HCT116 (cell line): ENCODE results near the gene PDE6B. TPM values are rescaled to one million over a fixed set of nuclear protein-coding genes. Genes with fewer than 3 reads are reported as not detected.
A peak's percentile ranks its signal among the peaks of the same experiment; 100 is the strongest.

Source experiments
- ATAC-seq: fragments of 200-7000 bp; cut with Tn5 transposase; 2 replicates; pipeline ENCODE4 v1.9.1; 2020; ENCODE audit warnings: mild to moderate bottlenecking, moderate library complexity
- BruUV-seq: library from RNA; stranded (reverse); fragments of 400-500 nt; replicated peaks from 2 replicates; lab custom pipeline; 2021; lab: Mats Ljungman, UMichigan
- CTCF ChIA-PET: fragments of 300-600 bp; sonication (Branson Sonifier 250); formaldehyde crosslinking; loops from one replicate; lab custom pipeline; 2021; ENCODE audit warnings: antibody characterized with exemption; lab: Charles Lee
- POLR2A ChIA-PET: fragments of 300-600, 350-600 bp; sonication (Branson Sonifier 250); formaldehyde crosslinking; loops from one replicate; lab custom pipeline; 2021; ENCODE audit warnings: antibody characterized with exemption; lab: Charles Lee
- RAD21 ChIA-PET, 2 experiments: fragments of 300-600 bp; sonication (Branson Sonifier 250); formaldehyde crosslinking; loops; one replicate each; lab custom pipeline; 2023; ENCODE audit warnings: low total read pairs in 2 of 2; ENCODE audit not compliant: uncharacterized antibody in 2 of 2, unreplicated experiment in 2 of 2, low non-redundant PET in 1 of 2; lab: Charles Lee
- DNase-seq: peaks from one replicate; pipeline ENCODE4 v3.0.0-alpha.2; 2010; ENCODE audit warnings: low read depth, low spot score
- H2AFZ ChIP-seq: fragments of 200-600 bp; shearing (Covaris generic), sonication (generic); 2 replicates; pipeline ENCODE4 v1.6.1; 2017; ENCODE audit warnings: low read depth, mixed run types, mixed read lengths, antibody characterized with exemption, low read length; ENCODE audit not compliant: poor library complexity, severe bottlenecking
- H3K27ac ChIP-seq: 2 replicates; pipeline ENCODE4 v1.5.1; 2012; ENCODE audit warnings: low read depth, low read length
- H3K27me3 ChIP-seq: fragments of 200-600 bp; sonication (generic); 2 replicates; pipeline ENCODE4 v1.6.1; 2016; ENCODE audit warnings: mixed run types, low read length, mixed read lengths; ENCODE audit not compliant: insufficient read depth
- H3K36me3 ChIP-seq, 2 experiments: fragments of 200-500 bp in 1 of 2; fragments of 200-600 bp in 1 of 2; sonication (Bioruptor generic) in 1 of 2; sonication (generic) in 1 of 2; 2 replicates each; pipeline versions ENCODE4 v1.5.1 to v1.6.1; 2014 to 2016; ENCODE audit warnings: low read length in 2 of 2, inconsistent platforms in 1 of 2, mixed read lengths in 1 of 2, mixed run types in 1 of 2; ENCODE audit not compliant: insufficient read depth in 2 of 2, control insufficient read depth in 1 of 2
- H3K4me1 ChIP-seq, 2 experiments: fragments of 200-600 bp in 1 of 2; sonication (generic) in 1 of 2; 2 replicates each; pipeline versions ENCODE4 v1.5.1 to v1.6.1; 2012 to 2017; ENCODE audit warnings: low read length in 2 of 2, inconsistent platforms in 1 of 2, mild to moderate bottlenecking in 1 of 2, mixed read lengths in 1 of 2, mixed run types in 1 of 2, moderate library complexity in 1 of 2; ENCODE audit not compliant: insufficient read depth in 2 of 2, control insufficient read depth in 1 of 2
- H3K4me2 ChIP-seq: fragments of 200-600 bp; sonication (generic); 2 replicates; pipeline ENCODE4 v1.6.1; 2017; ENCODE audit warnings: mixed run types, low read length, mixed read lengths
- H3K4me3 ChIP-seq, 2 experiments: fragments of 200-600 bp in 1 of 2; sonication (generic) in 1 of 2; replicated peaks in 1 of 2; 2 replicates each; pipeline ENCODE4 v1.5.1; 2011 to 2016; ENCODE audit warnings: low read length in 2 of 2, control low read depth in 1 of 2, low read depth in 1 of 2, mild to moderate bottlenecking in 1 of 2, mixed read lengths in 1 of 2, mixed run types in 1 of 2
- H3K79me2 ChIP-seq: fragments of 200-600 bp; sonication (generic); 2 replicates; pipeline ENCODE4 v1.6.1; 2017; ENCODE audit warnings: mild to moderate bottlenecking, mixed run types, low read length, moderate library complexity, mixed read lengths; ENCODE audit not compliant: insufficient read depth
- H3K9ac ChIP-seq: fragments of 200-600 bp; sonication (generic); 2 replicates; pipeline ENCODE4 v1.6.1; 2016; ENCODE audit warnings: low read length, mixed read lengths
- H3K9me2 ChIP-seq: fragments of 200-600 bp; sonication (generic), shearing (Covaris generic); 2 replicates; pipeline ENCODE4 v1.6.1; 2017; ENCODE audit warnings: mixed run types, mild to moderate bottlenecking, moderate library complexity; ENCODE audit not compliant: insufficient read depth
- H3K9me3 ChIP-seq, 2 experiments: fragments of 200-500 bp in 1 of 2; fragments of 200-600 bp in 1 of 2; sonication (Bioruptor generic) in 1 of 2; sonication (generic) in 1 of 2; 2 replicates each; pipeline ENCODE4 v1.6.1; 2014 to 2017; ENCODE audit warnings: low read length in 2 of 2, mixed read lengths in 2 of 2, inconsistent platforms in 1 of 2, low read depth in 1 of 2, mild to moderate bottlenecking in 1 of 2, mixed run types in 1 of 2, moderate library complexity in 1 of 2; ENCODE audit not compliant: control insufficient read depth in 1 of 2, insufficient read depth in 1 of 2
- H4K20me1 ChIP-seq: fragments of 200-600 bp; sonication (generic), shearing (Covaris generic); 2 replicates; pipeline ENCODE4 v1.6.1; 2017; ENCODE audit warnings: mixed run types, mild to moderate bottlenecking, moderate library complexity; ENCODE audit not compliant: insufficient read depth
- FOSL1 ChIP-seq: IDR thresholded peaks from 2 replicates; pipeline ENCODE4 v1.6.1; 2012; ENCODE audit warnings: low read depth
- JUND ChIP-seq: IDR thresholded peaks from 2 replicates; pipeline ENCODE4 v1.6.1; 2012
- POLR2A ChIP-seq: IDR thresholded peaks from 2 replicates; pipeline ENCODE4 v1.7.0; 2011; ENCODE audit warnings: borderline replicate concordance; ENCODE audit not compliant: insufficient read depth, insufficient read length; ENCODE audit errors: extremely low read depth
- POLR2AphosphoS5 ChIP-seq: IDR thresholded peaks from 2 replicates; pipeline ENCODE4 v1.6.1; 2011; ENCODE audit warnings: mild to moderate bottlenecking, low read depth, low read length, moderate library complexity
- SIN3A ChIP-seq: IDR thresholded peaks from 2 replicates; pipeline ENCODE4 v1.6.1; 2012; ENCODE audit warnings: low read depth
- SP1 ChIP-seq: IDR thresholded peaks from 2 replicates; pipeline ENCODE4 v1.6.1; 2012; ENCODE audit warnings: low read depth
- ZFX ChIP-seq: fragments of 450-650 bp; IDR thresholded peaks from 2 replicates; pipeline ENCODE4 v1.6.1; 2017
- intact Hi-C: fragments of 100-400 bp; cut with micrococcal nuclease; formaldehyde crosslinking; loops from 2 replicates; pipeline ENCODE4 v1.10.0; 2022
- total RNA-seq: library from RNA; stranded (reverse); gene quantifications from one replicate; pipeline ENCODE4 v1.2.1, GENCODE V29; 2021; ENCODE audit not compliant: unreplicated experiment
- TF ChIP-seq, protein P1 (sequence below), 3 experiments: fragments of 200-600 bp in 1 of 3; sonication (generic) in 1 of 3; IDR thresholded peaks in 2 of 3; conservative IDR thresholded peaks in 1 of 3; 2 replicates each; pipeline ENCODE4 v1.5.1; 2012 to 2017; ENCODE audit warnings: low read depth in 2 of 3, low read length in 2 of 3, antibody characterized with exemption in 1 of 3, borderline replicate concordance in 1 of 3, control low read depth in 1 of 3, mild to moderate bottlenecking in 1 of 3, mixed read lengths in 1 of 3, mixed run types in 1 of 3, moderate library complexity in 1 of 3; ENCODE audit not compliant: insufficient read depth in 1 of 3

The PDE6B gene
- total RNA-seq, 1 experiment from 2014 or later, result not detected

DNA sequence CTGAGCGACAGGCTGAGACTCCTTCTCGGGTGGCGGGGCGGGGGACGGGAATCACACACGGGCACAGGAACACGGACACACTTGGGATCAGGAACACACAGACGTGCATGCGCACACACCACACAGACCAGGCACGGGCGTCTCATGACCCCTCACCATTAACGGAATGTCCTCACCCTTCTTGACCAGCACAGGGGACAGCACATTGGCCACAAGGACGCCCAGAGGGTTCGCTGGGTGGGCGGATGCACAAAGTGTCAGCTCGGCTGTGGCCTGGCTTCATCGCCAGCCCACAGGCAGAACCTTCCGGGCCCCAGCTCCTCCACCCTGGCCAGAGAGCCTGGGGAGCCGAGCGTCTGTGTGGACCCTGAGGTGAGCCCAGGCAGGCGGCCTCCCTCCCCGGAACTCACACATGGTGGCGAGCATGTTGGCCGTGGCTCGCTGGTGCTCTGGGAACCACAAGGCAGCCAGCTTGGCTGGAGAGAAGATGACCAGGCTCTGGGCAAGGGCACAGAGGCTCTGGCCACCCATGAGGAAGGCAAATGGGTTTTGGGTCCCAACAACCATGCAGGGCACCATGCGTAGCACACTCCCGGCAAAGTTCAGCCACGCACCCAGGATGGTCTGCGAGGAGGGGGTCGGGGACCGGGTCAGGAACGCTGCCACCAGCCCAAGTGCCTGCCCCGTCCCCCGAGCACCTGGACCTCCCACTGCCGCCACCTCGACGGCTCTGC, 60.5 kb downstream of the PDE6B start (continued):
- TF ChIP-seq FOSL1 (no peak), ZFX (no peak)
- TF ChIP-seq, protein P1, sequence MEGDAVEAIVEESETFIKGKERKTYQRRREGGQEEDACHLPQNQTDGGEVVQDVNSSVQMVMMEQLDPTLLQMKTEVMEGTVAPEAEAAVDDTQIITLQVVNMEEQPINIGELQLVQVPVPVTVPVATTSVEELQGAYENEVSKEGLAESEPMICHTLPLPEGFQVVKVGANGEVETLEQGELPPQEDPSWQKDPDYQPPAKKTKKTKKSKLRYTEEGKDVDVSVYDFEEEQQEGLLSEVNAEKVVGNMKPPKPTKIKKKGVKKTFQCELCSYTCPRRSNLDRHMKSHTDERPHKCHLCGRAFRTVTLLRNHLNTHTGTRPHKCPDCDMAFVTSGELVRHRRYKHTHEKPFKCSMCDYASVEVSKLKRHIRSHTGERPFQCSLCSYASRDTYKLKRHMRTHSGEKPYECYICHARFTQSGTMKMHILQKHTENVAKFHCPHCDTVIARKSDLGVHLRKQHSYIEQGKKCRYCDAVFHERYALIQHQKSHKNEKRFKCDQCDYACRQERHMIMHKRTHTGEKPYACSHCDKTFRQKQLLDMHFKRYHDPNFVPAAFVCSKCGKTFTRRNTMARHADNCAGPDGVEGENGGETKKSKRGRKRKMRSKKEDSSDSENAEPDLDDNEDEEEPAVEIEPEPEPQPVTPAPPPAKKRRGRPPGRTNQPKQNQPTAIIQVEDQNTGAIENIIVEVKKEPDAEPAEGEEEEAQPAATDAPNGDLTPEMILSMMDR (IDR thresholded peaks at IDR 0.05 in 2 of 3, conservative IDR thresholded peaks at IDR 0.05 in 1 of 3; ENCODE audit: borderline replicate concordance in 1 of 3, insufficient read depth in 1 of 3, low read depth in 2 of 3, low read length in 2 of 3), result no peak

DNA sequence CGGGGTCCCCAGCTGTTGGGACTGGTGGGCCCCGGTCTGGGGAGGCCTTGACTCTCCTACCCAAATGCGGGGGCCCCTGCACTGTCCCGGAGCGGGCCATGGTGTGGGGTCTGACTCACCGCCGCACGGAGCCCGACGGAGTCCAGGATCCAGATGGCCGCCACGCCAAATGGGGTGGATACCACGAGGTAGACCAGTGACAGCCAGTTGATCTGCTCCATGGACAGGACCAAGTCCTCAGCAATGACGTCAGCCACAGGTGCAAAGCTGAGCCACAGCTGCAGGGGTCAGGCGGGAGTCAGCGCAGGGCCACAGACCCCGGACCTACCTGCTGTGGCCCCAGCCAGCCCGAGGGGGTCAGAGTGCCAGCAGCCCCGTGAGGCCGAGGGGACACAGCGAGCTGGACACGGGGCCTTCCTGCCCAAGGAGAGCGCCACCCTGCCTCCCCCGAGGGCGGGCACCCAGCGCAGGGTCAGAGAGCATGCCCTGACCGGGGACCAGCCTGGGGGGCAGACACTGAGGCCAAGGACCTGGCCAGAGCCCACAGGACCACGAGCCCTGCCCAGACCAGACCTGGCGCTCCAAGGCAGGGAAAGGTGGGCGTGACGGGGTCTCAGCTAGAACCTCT, 61.2 kb downstream of the PDE6B start:
- ATAC-seq, result peak; percentile 1; the same call in 1 of the 2 replicates
- Histone ChIP-seq H3K27me3 (no peaks in the 10 kb centered on the region), H3K4me1 (peaks cover 27 to 49% of the 10 kb centered on the region in 2 experiments), H4K20me1 (no peaks in the 10 kb centered on the region), H3K9me2 (no peaks in the 10 kb centered on the region), H3K9ac (peak overlapping the region; percentile 70), H3K4me2 (peak overlapping the region; percentile 85), H3K36me3 (no peaks in the 10 kb centered on the region), H3K27ac (peak overlapping the region; percentile 92), H3K79me2 (peaks cover 4% of the 10 kb centered on the region; the same call in 1 of the 2 replicates), H3K9me3 (no peaks in the 10 kb centered on the region), H3K4me3 (peak overlapping the region in 1 of 2 experiments; percentile 58; a peak in 2 of 4 replicates), H2AFZ (no peak overlapping the region)
- ChIA-PET CTCF (interaction anchor here (1.0 to 1.6 kb wide), 3 partner anchors 9 to 13 kb away, joined by 3 to 8 read pairs (median 5); partner anchors contain the start of genes ATP5ME and MYL5), RAD21 (no interaction called here), POLR2A (interaction anchor here (0.6 to 1.8 kb wide), 3 partner anchors 12 to 84 kb away, joined by 3 to 6 read pairs (median 3); partner anchors contain the start of genes ATP5ME and MYL5)
- TF ChIP-seq SP1 (no peak), POLR2AphosphoS5 (no peak), SIN3A (no peak), POLR2A (no peak), FOSL1 (no peak), JUND (no peak)
- no TSS peak for BruUV-seq
- intact Hi-C loops, result no loop called here
- no peak for DNase-seq
